ENCODE data around the gene GNB1. TPM values are rescaled to one million over a fixed set of nuclear protein-coding genes. Genes with fewer than 3 reads are reported as not detected.

Gene GNB1
- total RNA-seq, 2 donors from 2014 or later, result 236 to 255 TPM

DNA sequence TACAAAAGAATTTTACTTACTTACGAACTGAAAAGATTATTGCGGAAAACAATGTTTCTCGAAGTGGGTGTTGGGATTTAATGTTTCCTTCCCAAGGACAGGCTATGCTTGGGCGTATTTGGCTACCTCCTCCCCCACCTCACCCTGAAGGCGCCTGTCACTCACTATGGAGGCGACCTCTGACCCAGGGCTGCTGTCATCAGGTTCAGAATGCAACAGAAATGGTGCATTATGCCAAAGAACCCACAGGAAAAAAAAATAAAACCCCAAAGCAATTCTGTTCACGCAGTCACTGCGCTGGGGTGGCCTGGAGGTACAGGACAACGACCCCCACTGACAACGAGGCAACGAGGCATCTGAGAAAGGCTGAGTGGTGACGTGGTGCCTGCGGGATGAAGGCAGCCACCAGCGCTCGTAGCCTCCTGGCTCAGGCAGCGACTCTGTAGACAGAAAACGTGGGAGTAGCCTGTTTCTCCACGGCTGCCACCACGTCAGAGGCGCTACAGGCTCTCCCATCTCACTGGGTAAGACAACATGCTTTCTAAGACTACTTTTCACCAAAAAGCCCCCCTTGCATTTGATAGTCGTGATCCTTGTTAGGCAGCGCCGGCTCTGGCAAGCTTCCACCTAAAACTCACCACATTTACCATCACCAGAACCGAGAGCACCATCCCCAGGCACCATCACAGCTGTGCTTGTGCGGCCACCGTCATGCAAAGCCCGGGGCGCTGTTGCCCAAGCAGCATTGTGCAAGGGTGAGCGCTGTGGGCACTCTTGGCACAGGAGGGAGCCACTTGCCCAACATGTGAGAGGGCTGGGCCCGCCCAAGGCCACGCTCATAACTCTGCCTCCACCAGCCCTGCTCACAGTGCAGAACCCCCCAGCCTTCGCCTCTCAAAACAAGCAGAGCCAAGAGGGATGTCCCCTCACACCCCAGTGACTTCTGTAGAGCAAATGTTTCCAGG lies 126.9 kb downstream of the GNB1 start:
- Mint-ChIP-seq H3K36me3 (ENCODE audit: low read depth) (no peaks in the 10 kb centered on the region), H3K4me1 (peaks cover 9% of the 10 kb centered on the region), H3K27ac (no peak overlapping the region), H3K27me3 (no peaks in the 10 kb centered on the region), H3K4me3 (no peak overlapping the region)
- DNase-seq (no peak), ATAC-seq (peak; percentile 46)
- H3K9me3 ChIP-seq (ENCODE audit: control insufficient read depth, low read length, poor library complexity, severe bottlenecking), result no peaks in the 10 kb centered on the region

DNA sequence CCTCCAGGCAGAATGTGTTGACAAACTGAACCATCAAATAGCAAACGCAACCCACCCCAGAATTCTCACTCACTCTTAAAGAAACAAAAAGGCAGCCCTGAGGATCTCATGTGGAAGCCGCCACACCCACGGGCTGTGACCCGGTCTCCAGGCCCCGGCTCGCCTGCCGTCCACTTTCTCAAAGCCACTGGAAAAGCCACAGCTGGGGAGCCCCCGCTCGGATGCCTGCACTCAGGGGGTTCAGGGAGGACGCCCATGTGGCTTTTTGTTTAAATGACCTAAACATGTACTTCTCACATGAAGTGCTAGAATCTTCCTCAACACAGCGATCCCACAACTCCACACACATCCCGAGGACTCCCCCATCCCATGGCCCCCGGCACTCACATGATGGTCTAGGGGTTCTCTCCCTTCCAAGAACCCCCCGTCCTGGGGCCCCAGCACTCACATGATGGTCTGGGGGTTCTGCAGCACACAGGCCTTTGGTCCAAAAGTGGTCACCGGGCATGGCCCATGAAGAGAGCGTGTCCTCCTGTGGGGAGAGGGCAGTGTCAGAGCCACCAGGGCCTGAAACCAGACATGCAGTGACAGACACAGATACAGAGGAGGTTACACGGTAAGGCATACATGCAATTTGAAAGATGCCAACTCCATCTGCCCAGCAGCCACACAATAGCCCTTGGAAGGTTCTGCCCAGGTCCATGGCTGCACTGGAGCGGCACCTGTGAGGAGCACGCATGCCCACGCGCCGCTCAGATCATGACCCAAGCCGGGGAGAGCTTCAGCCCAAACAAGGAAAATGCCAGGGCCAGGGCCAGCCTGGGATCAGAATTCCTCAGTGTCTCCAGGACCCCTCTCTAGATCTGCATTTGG lies 129.1 kb downstream of the GNB1 start:
- ATAC-seq, result no peak
- H3K36me3 Mint-ChIP-seq (ENCODE audit: low read depth), result no peaks in the 10 kb centered on the region
- H3K4me3 Mint-ChIP-seq, result no peak overlapping the region
- peak overlapping the region; percentile 59 for H3K27ac Mint-ChIP-seq
- no peaks in the 10 kb centered on the region for H3K9me3 ChIP-seq (ENCODE audit: control insufficient read depth, low read length, poor library complexity, severe bottlenecking)
- H3K4me1 Mint-ChIP-seq, result peaks cover 3% of the 10 kb centered on the region
- no peak for DNase-seq
- no peaks in the 10 kb centered on the region for H3K27me3 Mint-ChIP-seq

DNA sequence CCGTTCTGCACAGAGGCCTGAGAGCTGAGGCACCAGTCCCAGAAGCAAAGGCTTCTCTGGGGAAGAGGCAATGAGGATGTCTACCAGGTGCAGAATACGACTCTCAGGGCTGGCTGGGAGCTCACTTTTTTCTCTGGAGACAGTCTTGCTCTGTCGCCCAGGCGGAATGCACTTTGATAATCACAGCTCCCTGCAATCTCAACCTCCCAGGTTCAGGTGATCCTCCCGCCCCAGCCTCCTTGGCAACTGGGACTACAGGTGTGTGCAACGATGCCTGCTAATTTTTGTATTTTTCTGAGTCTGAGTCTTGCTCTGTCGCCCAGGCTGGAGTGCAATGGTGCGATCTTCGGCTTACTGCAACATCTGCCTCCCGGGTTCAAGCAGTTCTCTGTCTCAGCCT lies 130.2 kb downstream of the GNB1 start:
- Mint-ChIP-seq H3K36me3 (ENCODE audit: low read depth) (no peaks in the 10 kb centered on the region), H3K27me3 (no peaks in the 10 kb centered on the region), H3K27ac (no peak overlapping the region), H3K4me3 (no peak overlapping the region), H3K4me1 (peaks cover 2% of the 10 kb centered on the region)
- ATAC-seq (no peak), DNase-seq (no peak)
- no peaks in the 10 kb centered on the region for H3K9me3 ChIP-seq (ENCODE audit: control insufficient read depth, low read length, poor library complexity, severe bottlenecking)

DNA sequence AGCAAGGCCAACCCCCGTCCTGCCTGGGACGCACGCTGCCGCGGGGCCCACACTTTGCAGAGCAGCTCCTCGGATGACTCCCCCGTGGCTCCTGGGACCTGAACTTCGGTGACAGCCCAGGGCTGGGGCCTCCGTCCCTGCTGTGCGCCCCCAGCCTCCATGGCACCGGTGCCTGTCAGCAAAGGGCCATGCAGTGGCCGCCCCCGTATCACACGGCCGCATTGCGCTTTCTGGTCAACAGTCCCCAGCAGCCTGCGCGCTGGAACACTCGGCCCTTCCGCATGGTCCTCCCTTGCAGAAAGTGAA lies 130.6 kb downstream of the GNB1 start:
- Mint-ChIP-seq H3K27me3 (no peaks in the 10 kb centered on the region), H3K36me3 (ENCODE audit: low read depth) (no peaks in the 10 kb centered on the region), H3K27ac (no peak overlapping the region)

DNA sequence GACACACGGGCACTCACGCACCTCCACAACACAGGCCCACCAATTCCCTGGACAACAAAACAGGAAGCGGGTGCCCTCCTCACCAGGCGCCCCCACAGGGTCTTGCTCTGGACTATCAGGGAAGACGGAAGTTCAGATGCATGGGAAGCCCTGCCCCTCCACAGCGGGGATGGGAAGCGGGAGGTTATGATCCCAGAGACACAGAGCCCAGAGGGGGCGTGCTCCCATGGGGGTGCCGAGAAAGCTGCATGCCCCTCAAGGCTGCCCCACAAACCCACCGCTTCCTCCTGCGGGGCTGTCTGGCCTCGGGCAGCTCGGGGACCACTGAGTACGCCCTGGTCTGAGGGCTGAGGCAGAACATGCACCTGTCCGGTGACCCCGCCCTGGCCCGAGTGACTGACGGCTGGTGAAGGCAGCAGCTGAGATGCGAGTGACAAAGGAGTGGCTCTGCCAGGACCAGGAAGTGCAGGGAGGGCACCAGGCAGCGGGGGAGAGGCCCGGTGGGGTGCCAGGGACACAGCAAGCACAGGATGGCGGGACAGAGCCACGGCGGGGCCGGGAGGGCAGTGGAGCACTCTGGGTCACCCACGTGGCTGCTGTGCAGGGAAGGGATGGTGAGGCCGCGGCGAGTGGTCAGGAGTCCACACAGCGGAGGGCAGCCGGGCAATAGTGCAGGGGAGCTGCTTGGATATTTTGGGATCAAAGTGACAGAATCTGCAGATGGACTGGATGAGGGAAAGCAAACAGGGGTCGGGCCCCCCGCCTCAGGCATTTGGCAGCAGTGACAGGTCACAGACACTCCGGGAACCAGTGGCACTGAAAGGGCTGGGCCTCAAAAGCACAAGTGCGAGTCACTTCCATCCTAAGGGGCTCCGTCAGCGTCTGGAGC lies 131.2 kb downstream of the GNB1 start:
- Mint-ChIP-seq H3K4me3 (no peak overlapping the region), H3K27ac (no peak overlapping the region), H3K36me3 (ENCODE audit: low read depth) (no peaks in the 10 kb centered on the region), H3K27me3 (no peaks in the 10 kb centered on the region), H3K4me1 (peaks cover 2% of the 10 kb centered on the region)
- ATAC-seq (no peak), DNase-seq (no peak)
- no peaks in the 10 kb centered on the region for H3K9me3 ChIP-seq (ENCODE audit: control insufficient read depth, low read length, poor library complexity, severe bottlenecking)

More for the DNA sequence above, 130.6 kb downstream of the GNB1 start:
- ATAC-seq (no peak), DNase-seq (no peak)
- H3K9me3 ChIP-seq (ENCODE audit: control insufficient read depth, low read length, poor library complexity, severe bottlenecking), result no peaks in the 10 kb centered on the region
- peaks cover 2% of the 10 kb centered on the region for H3K4me1 Mint-ChIP-seq
- no peak overlapping the region for H3K4me3 Mint-ChIP-seq

DNA sequence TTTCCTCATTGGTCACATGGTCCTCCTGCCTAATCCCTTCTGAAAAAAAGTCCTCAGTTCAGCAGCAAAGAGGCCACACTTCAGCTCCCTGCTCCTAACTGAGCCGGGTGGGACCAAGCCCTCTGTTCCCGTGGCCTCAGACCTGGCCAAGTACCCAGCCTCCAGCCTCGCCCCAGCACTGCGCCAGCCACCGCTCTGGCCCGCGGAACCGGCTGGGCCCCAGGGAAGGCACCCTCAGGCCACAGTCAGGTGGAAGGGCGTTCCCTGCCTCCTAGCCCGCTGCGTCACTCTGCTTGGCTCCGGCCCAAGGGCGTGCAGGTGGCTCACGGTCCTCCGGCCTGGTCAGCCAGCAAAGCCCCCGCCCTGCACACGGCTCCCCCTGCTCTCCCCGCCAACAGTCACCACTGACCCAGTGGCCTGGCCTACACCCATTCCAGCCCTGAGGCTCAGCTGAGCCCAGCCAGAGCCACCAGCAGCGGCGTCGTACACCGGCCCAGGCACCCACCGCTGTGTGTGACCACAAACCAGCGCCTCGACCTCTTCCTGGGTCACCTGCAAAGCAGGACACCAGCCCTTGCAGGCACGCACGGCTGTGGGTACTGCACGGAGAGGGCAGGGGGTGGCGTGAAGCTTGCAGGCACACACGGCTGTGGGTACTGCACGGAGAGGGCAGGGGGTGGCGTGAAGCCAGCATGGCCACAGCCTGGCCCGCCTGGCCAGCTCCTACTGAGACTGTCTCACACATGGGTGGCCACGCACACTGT lies 132.0 kb downstream of the GNB1 start:
- Mint-ChIP-seq H3K4me3 (no peak overlapping the region), H3K4me1 (peaks cover 2% of the 10 kb centered on the region), H3K27ac (no peak overlapping the region), H3K27me3 (no peaks in the 10 kb centered on the region), H3K36me3 (ENCODE audit: low read depth) (no peaks in the 10 kb centered on the region)
- no peaks in the 10 kb centered on the region for H3K9me3 ChIP-seq (ENCODE audit: control insufficient read depth, low read length, poor library complexity, severe bottlenecking)
- DNase-seq (no peak), ATAC-seq (no peak)

DNA sequence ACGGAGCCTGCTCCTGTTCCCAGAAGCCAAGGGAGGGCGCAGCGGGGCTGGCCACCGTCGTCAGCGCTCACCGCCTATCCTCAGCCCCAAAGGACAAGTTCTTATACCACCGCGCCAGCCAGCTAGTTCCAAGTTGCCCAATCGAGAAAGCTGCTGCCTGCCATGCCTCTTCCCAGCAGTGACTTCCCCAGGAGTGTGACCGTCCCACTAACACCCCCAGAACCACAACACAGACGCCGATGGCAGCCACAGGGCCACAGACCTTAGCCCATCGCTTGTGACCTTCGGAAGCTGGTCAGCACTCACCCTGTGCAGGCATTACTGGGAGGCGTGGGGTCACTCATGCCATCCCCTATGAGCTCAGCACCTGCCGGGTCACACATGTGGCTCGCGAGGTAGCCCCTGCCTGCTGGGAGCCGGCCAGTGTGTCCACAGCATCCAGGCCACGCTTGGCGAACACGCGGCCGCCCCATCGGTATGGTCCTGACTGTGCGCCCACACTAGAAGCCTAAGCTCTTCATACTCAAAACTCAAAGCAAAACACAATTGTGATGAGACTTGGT lies 132.7 kb downstream of the GNB1 start:
- Mint-ChIP-seq H3K36me3 (ENCODE audit: low read depth) (no peaks in the 10 kb centered on the region), H3K4me1 (peaks cover 2% of the 10 kb centered on the region), H3K4me3 (no peak overlapping the region), H3K27ac (no peak overlapping the region), H3K27me3 (no peaks in the 10 kb centered on the region)
- DNase-seq (no peak), ATAC-seq (no peak)
- H3K9me3 ChIP-seq (ENCODE audit: control insufficient read depth, low read length, poor library complexity, severe bottlenecking), result no peaks in the 10 kb centered on the region

DNA sequence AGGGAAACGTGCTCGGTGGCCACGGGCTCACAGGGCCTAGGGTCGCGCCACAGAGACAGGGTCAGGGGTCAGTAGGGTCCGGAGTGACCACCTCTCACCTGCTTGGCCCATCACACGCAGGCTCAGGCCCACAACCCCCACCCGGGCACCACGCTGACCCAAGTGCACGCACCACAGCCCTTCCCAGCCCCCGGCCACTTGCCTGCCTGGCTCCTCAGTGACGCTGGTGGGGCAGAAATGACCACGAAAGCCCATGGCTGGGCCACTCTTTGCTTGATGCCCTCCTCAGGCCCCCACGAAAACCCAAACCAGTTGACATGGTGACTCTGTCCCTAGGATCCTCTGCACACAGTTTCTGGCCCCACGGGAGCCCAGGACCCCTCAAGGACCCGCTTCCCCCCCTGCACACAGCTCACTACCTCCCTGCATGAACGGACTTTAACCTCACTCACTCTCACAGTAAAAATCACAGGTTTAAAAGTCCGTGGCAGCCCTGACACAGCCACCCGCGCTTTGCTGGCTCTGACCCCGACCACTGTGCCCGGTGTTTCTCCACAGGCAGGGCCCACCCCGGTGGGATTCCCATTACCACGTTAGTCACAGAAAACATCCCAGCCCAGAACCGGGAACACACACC lies 133.3 kb downstream of the GNB1 start:
- H3K36me3 Mint-ChIP-seq (ENCODE audit: low read depth), result no peaks in the 10 kb centered on the region
- H3K4me1 Mint-ChIP-seq, result peaks cover 2% of the 10 kb centered on the region
- ATAC-seq (no peak), DNase-seq (no peak)
- peak overlapping the region; percentile 4 for H3K27ac Mint-ChIP-seq
- no peaks in the 10 kb centered on the region for H3K9me3 ChIP-seq (ENCODE audit: control insufficient read depth, low read length, poor library complexity, severe bottlenecking)
- no peaks in the 10 kb centered on the region for H3K27me3 Mint-ChIP-seq
- H3K4me3 Mint-ChIP-seq, result no peak overlapping the region

DNA sequence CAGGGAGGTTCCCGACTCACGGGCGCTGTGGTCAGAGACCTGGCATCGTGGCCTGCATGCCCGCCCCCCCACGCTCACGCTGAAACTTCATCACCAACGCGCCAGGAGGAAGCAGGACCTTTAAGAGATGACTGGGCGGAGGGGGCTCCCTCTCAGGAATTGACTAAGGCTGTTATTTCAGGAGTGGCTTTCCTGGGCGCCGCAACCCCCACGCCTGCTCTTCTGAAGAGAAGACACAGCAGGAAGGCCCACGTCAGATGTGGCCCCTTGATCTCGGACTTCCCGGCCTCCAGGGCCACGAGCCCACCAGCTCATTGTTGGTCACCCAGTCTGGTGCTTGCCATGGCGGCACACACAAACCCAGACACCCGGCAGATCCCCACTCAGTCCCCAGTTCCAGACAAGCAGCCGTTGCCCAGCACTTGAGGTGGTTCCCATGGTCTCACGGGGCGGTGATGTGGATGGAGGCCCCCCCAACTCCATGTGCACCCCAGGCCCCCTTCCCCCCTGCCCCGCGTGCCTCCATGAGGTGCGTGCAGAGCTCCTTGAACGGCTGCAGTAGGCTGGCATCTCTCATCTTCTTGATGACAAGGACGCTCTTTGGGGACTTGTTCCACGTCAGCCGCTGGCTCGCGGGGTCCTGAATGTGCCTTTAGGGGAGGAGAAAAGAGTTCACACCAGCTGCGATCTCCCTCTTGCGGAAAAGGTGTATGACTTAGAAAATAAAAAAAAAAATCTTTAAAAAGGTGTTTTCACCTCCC lies 134.0 kb downstream of the GNB1 start:
- Mint-ChIP-seq H3K27me3 (no peaks in the 10 kb centered on the region), H3K4me1 (peaks cover 2% of the 10 kb centered on the region), H3K4me3 (no peak overlapping the region), H3K36me3 (ENCODE audit: low read depth) (no peaks in the 10 kb centered on the region), H3K27ac (peak overlapping the region; percentile 4)
- no peak for ATAC-seq
- no peak for DNase-seq
- no peaks in the 10 kb centered on the region for H3K9me3 ChIP-seq (ENCODE audit: control insufficient read depth, low read length, poor library complexity, severe bottlenecking)

DNA sequence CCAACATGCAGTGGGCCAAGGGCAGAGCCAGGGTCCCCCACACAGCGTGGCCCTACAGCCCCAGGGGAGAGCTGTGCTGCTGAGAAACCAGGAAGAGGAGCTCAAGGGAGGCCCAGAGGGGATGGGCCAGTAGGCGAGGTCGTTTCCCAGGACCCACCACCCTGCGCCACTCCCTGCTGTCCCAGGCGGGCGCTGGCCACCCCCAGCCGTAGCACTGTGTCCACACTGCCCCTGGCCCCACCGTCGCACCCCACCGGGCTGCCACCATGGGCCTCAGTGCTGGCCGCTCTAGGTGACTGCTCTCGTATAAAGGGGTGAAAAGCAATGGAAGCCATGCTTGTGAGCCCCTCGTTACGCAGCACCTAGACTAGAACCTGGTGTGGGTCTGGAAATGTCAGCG lies 135.0 kb downstream of the GNB1 start:
- no peaks in the 10 kb centered on the region for H3K9me3 ChIP-seq (ENCODE audit: control insufficient read depth, low read length, poor library complexity, severe bottlenecking)
- Mint-ChIP-seq H3K4me1 (peaks cover 2% of the 10 kb centered on the region), H3K4me3 (no peak overlapping the region), H3K27me3 (no peaks in the 10 kb centered on the region), H3K36me3 (ENCODE audit: low read depth) (no peaks in the 10 kb centered on the region), H3K27ac (no peak overlapping the region)
- no peak for ATAC-seq
- DNase-seq, result no peak

DNA sequence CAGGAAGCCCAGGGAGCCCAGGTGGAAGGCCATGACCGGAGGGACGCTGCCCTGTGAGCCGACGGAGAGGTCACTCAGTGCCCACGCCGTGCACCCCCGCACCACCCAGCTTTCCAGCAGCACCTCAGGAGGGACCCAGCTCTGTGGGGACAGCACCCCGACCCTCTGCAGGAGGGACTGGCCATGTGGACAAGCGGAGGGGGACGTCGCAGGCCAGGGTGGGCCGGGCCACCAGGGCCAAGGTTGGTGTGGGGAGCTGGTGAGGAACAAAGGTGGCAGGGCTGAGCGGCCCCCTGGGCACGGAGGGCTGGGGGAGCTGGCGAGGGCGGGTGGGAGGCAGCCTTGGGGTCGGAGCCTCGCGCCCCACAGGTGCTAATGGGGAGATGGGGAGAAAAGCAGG lies 135.5 kb downstream of the GNB1 start:
- Mint-ChIP-seq H3K27me3 (no peaks in the 10 kb centered on the region), H3K4me3 (no peak overlapping the region), H3K36me3 (ENCODE audit: low read depth) (no peaks in the 10 kb centered on the region), H3K27ac (no peak overlapping the region), H3K4me1 (peaks cover 2% of the 10 kb centered on the region)
- no peaks in the 10 kb centered on the region for H3K9me3 ChIP-seq (ENCODE audit: control insufficient read depth, low read length, poor library complexity, severe bottlenecking)
- no peak for DNase-seq
- ATAC-seq, result no peak

Data from T-helper 17 cell (primary cell).